Germinal center (tissue), 1 donor: ENCODE data around the gene GPHB5.
"Not testable (repeated sequence)": the region's sequence is repeated elsewhere in the genome, so short reads cannot be mapped to it uniquely, and the experiment has no call there.

Source experiments
- DNase-seq: peaks from one replicate; pipeline ENCODE4 v3.0.0; 2012; ENCODE audit warnings: mixed read lengths, low spot score

GPHB5 gene

DNA sequence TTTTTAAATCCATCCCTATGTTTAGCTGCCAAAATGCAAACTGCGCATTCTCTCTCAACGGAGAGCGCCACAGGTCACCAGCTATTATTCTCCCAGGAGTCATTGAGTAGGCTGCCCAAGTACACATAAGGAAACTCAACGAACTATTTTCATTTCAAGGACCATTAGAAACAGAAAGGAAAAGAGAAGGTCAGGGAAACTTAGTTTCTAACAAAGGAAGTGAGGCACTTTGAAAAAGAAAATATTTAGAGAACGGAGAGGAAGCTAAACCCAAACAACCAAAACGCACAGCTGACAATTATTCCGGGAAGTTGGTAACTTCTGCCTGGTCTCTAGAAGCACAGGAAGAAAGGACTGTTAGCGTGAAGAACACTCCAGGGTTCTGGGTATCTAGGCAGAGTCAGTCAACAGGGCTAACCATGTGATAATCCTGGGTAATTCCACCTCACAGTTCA is 23.5 kb downstream of the GPHB5 start:
- no peak for DNase-seq

DNA sequence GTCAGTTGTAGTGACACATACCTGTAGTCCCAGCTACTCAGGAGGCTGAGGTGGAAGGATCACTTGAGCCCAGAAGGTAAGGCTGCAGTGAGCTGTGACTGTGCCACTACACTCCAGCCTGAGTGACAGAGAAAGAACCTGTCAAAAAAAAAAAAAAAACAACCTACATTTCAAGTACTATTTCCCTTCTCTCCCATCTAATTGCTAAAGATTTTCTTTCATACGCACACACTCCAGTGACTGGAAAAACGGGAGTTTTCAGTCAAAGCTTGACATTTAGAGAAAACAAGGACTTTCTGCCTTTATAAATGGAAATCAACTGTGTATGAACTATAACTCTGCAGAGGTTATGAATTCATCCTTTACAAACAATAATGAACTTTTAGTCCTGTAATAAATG is 25.9 kb downstream of the GPHB5 start:
- DNase-seq = no peak

DNA sequence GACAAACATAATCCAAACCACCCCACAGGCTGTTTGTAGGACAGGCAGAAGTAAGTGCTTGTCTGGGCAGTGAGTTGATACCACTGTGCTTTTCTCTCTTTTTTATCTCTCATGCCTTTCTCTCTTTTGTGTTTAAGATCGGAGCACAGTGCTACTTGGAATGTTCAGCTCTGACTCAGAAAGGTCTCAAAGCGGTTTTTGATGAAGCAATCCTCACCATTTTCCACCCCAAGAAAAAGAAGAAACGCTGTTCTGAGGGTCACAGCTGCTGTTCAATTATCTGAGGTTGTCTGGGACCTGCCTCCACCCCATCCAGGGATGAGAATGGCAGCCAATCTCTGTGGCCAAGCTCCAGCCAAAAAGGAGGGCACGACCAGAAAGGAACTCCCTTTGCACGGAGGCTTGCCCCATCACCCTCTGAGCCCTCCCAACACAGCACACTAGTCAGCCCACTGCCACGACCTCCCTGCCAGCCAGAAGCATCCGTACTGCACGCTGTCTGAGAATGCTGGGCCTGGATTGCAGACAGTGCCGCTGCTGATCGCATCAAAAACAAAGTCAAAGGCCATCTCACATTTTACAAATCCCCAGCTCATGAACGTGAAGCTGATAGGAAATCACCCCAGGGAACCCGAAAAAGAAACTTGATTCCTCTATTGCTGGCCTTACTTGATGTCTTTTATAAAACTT is 27.8 kb downstream of the GPHB5 start:
- no peak for DNase-seq

DNA sequence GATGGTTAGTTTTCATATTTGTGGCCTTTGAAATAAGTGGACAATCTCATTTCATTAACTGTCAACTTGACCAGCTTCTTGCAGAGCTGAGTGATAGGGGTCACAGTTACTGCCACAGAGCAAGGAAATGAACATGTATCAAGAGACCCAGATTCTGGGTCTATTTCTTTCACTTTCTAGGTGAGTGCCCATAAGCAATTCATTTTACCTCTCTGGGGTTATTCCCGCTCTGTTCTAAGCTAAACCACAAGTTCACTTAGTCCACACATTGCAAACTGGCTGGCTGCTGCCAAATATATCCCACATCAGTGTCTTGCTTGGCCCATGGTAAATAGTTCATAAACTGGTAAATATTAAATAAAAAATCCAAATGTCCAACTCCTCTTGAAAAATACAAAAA is 29.9 kb downstream of the GPHB5 start:
- DNase-seq = no peak

DNA sequence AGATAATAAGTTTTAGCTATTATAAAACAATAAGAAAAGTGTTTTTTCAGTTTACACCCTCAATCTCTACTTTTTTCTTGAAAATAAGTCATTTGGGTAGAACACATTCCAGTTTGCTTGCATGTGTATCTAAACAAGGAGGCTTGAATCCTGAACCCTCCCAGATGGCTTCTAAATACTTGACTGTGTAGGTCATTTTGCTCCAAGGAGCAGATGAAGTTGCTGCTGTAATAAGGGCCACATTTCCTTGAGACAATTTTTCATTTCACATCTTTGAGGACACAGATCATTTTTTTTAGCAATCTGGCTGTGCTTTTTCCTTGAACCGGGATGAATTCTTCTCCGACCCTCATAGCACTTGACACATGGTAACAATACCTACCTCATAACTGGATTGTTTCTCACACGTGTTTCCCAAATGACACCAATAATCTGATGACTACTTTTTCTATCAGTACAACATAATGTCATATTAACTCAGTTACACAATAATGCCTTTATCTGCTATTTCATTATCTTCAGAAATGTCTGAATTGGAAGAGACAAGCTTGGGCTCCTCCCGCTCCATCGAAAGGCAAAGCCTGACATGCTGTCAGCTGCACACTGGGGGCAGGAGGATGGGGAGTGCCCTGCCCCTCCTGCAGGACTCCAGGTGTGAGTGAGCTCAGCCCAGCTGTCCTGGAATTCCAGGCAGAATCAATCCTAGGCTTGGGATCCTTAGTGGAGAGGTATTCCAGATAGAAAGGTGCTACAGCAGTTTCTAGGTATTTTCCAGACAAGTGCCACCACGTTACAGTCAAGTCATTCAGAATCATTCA is 30.9 kb downstream of the GPHB5 start:
- DNase-seq = no peak

DNA sequence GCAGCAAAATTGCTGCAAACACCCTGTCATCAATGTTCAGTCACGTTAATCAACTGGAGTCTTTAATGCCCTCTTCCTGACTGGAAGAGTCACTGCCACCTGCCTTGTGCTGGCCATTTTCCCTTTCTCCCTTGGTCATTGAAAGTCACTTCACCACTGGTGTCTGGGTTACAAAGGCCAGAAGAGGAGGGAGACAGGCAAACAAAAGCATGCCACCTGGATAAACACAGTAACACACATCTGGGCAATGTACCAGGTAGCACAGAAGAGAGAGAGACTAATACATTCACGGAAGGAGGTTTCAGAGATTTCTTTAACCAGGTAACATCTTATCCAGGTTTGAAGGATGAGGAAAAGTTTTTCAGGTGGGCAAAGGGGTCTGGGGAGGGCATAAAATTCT is 32.7 kb downstream of the GPHB5 start:
- DNase-seq = no peak

DNA sequence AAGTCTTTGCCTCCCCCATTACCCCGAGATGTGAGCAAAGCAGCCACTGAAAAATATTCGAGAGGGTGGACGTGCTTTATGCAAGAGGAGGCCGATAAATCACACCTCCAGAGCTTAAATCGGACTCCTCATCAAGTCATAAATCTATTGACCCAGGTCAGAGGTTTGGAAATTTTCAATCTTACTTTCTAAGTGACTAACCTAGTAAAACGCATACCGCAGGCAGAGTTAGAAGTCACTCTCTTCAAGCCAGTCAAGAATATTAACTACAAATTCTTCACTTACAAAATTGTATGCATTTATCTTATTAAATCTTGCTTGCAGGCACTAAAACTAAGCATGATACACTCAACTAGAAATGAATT is 34.9 kb downstream of the GPHB5 start:
- no peak for DNase-seq

DNA sequence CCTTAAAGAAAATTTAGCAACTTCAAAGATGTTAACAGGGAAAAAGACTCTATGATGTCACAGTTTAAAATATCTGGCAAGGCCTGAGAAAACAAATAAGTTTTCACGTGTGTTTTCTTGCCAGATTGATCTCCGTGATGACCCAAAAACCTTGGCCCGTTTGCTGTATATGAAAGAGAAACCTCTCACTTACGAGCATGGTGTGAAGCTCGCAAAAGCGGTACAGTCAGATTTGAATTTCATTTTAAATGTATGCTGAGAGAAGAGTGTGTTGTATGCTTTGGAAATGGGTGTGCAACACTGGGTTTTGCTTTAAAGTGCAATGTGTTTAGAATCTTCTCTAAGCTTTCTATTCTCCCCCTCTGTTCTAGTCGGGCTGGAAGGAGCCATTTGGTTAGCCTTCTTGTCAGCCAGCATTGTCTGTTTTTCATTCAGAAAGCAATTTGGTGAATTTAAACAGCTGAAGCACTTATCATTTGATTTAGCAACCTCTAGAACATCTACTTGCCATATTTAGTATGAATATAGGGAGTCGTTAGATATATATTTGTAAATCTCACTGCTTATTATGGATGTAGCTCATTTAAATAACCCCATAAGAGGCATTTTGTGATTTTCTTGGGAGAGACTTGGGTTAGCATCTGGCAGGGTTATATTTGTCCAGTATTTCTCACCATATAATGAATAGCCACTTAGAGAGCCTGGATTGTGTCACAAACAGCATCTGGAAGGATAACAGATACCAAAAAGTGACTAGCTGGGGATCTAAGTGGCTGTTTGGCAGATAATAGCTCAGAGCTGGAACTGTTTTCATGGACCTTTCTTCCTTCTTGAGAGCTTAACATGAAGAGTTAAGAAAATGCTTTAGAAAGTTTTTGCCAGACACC is 35.5 kb downstream of the GPHB5 start:
- DNase-seq = no peak

DNA sequence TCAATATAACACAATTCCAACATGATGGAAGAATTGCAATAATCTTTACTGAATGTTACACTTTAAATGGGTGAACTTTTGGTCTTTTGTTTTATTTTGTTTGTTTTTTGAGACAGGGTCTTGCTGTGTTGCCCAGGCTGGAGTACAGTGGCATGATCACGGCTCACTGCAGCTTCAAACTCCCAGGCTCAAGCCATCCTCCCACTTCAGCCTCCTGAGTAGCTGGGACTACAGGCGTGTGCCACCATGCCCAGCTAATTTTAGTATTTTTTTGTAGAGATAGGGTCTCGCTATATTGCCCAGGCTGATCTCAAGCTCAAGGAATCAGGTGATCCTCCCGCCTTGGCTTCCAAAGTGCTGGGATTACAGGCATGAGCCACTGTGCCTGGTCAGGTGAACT is 38.8 kb downstream of the GPHB5 start:
- DNase-seq = not testable (repeated sequence)

DNA sequence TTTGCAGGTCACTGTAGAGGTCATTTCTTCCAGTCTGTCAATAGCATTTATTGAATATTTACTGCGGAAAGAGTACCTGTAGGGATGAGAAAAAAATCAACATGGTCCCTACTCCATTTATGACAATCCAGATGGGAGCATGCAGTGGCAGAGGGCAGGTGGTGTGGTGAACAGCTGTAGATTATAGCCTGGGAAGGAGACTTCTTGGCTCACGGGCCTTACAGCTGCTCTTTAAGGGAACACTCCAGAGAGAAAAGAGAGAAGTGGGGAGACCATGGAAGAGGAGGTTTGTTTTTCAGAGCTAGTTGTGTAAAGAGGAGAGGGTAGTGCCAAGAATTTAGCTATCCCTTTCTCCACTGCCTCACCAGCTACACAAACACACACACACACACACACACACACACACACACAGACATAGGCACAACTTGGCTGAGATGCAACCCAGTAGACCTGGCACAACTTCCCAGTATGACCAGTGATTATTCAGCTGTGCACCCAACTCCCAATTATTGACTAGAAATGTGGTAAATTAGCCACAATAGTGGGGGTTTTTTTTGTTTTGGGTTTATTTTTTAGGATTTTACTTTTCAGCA is 41.0 kb downstream of the GPHB5 start:
- DNase-seq = no peak

DNA sequence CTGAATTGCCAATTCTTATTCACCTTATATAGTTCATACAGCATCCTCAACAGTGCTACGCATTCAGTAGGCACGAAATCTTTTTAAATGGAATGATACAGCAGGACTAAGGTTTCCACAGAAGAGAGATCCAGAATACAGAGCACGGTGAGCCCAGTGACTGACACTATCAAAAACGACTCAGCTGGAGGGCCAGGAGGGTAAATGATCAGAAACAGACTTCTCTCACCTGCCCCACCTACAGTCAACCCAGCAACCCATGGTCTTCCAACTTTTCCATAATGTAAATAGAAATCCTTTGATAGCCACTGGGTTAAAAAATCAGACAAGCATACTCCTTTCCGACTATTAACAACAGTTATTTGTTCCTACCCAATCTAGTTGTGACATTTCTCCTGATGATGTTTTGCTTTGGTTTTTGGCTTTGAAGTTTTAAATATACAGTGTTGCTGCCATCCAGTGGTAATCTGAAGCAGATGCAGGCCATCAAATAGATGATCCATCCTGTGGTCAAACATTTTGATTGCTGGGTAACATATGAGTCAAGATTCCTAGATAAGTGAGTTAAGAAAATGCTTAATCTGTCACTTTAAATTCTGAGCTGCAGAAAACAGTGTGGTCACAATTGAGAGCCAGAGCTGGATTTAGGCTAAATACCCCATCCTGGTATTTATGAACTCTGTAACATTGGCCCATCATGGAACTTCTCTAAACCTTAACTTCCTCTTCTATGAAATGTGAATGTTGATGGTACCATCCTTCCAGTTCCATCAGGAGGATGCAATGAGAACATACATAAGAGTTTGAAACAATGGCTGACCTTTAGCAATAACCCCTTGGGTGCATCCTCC is 42.0 kb downstream of the GPHB5 start:
- DNase-seq = peak; percentile 36

DNA sequence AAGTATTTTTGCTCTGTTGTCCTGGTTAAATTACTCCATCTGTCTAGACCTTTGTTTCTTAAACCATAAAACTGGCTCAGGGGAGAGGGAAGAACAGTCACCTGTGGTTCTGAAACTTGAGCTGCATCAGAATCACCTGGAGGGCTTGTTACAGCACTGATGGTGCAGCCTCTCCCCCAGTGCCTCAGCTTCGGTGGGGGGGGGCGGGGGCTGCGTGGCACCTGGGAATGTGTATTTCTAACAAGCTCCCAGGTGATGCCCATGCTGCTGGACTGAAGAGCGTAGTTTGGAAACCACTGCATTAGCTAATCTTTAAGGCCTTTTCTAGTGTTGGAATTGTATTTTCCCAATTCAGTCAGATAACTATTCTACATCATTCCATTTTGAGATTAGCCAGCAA is 42.7 kb downstream of the GPHB5 start:
- no peak for DNase-seq

DNA sequence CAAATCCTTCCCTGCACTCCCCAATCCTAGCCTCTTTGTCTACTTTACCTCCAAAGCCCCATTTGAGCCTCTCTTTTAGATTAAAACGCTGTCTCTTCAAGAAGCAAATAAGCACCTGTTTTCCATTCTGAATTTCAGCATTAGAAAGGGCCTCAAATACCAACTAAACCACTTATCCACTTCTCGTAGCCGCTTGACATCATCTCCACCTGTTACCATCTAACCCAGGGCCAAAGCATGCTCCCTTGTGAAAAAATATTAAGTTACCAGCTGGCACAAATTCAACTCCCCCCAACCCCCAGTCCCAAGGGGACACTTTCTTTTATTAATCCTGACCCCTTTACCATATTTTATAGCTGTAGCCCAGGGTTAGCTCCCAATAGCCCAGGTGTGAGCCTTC is 43.1 kb downstream of the GPHB5 start:
- no peak for DNase-seq

DNA sequence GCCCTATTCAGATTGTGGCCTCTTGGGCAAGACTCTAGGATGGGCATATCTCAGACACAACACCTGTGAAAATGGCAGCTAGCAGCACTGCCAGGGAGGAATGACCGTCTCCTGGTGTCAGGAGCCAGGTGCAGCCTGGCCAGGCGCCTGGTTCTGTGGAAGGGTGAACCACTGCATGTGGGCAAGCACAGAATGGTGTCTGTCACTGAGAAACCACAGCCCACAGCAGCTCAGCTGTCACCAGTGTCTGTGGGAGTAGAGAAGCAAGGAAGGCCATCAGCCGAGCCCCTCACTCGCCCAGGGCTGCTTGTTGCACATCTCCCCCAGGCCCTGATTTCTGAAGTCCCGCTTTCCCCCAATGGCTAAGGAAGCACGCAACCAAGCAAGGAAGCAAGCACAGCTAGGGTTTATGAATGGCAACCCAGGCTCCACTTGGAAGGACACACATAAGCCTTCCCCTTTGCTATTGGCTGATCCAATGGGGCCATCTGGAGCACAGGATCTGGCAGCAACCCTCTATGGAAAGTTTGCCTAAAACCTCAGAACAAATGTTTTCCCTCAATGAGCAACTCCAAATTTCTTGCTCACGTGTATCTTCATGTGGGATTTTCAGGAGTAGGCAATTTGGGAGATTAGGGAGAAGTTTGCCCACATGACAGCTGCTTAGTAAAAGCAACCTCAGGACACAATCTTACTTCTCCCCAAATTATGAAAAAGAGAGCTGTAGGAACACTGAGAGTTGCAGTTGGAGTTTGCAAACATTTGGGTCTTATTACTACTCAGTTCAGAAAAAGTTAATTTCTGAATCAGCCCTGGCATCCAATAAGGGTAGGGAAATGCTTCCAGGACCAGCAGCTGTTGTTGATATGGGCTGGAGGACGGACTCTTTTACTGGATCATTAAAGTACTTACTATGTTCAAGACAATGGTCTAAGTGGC is 44.7 kb downstream of the GPHB5 start:
- DNase-seq = no peak

DNA sequence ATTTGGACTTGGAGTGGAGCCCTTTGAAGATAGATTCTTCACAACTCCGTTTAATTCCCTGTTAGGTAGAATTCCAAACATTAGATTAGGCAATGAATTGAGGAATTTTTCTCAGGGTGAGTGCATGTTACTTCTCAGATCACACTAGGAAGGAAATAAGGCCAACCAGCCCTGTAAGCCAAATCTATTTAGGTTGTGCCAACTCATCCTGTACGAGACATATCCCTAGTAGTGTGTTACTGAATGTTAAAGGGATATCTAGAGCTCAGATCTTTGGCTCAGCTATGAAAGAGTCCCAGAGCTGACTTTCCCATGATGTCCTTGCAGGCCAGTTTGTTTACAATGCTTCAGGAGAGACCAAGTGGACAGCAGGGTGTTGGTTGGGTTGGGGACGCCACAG is 45.6 kb downstream of the GPHB5 start:
- DNase-seq = no peak

DNA sequence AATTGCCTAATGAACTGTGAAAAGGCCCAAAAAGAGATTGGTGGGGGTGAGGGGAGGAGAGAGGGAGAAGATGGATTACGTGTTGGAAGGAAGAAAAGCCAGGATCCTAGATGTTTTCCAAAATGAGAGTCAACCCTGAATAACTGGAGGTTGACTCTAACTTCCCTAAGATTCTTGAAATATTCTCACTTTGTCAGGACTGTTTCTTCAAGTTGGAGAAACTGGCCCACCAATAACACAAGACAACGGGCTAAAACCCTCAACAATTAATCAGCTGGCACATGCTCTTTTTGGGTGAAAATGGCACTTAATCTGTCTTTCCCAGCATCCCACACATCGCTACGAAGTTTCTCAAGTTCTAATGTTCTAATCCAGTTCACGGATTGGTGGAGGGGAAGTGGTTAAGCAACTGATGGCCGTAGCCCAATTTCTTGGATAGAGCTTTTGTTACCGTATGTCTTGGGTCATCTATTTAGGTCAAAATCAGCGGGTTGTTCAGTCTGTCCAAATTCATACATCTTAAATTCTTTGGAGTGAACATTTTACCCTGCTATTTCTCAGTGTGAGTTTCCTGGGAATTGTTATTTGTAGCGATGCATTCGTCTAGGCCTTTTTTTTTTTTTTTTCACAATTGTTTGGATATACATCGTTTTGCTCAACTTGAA is 49.0 kb downstream of the GPHB5 start:
- DNase-seq = no peak

DNA sequence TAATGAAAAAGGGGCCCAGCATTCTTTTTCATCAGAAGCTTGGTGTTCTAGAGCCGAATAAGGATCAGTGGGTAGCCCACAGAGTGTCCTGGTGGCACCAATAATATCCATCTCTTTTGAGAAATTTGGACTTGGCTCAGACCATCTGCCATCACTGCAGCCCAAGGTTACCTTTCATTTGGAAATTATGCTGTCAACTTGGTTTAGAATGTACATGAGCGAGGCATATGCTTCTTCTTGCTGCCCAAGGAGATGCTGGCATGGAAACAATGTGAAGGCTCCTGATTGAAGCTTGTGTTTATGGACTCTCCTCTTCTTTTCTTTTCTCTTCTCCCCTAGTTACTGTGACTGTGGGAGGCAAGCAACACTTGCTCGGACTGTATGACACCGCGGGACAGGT is 50.0 kb downstream of the GPHB5 start:
- no peak for DNase-seq

DNA sequence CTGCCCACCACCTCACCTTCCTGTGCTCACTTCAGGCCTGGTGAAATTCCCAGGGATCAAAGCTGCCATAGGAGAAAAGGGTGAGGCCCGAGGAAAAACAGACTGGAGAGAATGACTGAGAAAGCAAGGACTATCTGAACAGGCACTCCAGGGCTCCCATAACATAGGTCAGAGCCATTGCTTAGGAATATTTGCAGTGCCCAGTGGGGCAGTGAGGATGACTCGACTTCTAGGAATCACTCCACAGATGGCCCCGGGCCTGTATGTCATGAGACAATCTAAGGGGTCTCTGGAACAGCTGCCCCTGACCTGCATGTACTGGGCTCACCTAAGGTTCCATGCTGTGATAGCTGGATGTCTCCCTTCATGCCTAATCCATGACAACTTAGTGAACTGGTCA is 51.6 kb downstream of the GPHB5 start:
- DNase-seq = no peak

DNA sequence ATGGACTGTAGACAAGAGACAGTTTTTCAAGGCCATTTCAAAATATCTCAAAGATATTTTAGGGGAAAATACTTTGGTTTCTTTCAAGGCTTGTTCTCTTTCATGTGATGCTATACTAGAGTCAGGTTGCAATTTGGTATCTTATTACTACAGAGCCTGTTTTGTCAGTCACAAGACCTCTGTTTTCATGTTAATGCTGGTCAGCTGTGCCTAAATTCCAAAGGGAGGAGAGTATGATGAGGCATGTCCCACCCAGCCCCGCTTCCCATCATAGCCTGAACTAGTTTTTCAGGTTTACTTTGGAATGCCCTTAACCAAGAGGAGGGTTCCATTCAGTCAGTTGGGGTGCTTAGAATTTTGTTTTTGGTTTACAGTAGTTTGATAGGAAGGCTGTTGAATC is 52.6 kb downstream of the GPHB5 start:
- DNase-seq = no peak
